Measurements from ENCODE around the gene MR1. TPM values are rescaled to one million over a fixed set of nuclear protein-coding genes. Genes with fewer than 3 reads are reported as not detected.
A peak's percentile ranks its signal among the peaks of the same experiment; 100 is the strongest.

MR1 gene
- total RNA-seq, 1 experiment from 2014 or later, result 33.4 TPM

DNA sequence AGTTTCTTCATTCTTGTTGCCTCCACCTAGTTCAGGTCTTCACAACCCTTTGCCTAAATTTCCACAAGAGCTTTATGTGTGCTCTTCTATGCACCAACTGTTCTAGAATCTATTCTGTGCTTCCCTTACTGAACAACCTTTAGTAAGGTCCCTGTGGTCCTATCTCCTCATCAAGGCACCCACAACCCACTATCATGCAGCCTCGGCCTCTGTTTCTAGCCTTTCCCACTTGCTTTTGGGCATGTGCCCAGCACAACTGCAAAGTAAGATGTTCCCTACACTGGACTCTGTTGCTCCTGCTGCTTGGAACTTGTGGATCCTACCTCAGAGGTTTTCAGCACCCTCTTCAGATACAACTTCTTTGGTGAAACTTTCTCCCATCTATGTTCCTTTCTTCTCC is 52.3 kb downstream of the MR1 start:
- Mint-ChIP-seq H3K4me3 (ENCODE audit: unreplicated experiment) (no peak overlapping the region), H3K4me1 (ENCODE audit: insufficient read depth, unreplicated experiment) (peaks cover 23% of the 10 kb centered on the region)
- TF ChIP-seq, protein P1, sequence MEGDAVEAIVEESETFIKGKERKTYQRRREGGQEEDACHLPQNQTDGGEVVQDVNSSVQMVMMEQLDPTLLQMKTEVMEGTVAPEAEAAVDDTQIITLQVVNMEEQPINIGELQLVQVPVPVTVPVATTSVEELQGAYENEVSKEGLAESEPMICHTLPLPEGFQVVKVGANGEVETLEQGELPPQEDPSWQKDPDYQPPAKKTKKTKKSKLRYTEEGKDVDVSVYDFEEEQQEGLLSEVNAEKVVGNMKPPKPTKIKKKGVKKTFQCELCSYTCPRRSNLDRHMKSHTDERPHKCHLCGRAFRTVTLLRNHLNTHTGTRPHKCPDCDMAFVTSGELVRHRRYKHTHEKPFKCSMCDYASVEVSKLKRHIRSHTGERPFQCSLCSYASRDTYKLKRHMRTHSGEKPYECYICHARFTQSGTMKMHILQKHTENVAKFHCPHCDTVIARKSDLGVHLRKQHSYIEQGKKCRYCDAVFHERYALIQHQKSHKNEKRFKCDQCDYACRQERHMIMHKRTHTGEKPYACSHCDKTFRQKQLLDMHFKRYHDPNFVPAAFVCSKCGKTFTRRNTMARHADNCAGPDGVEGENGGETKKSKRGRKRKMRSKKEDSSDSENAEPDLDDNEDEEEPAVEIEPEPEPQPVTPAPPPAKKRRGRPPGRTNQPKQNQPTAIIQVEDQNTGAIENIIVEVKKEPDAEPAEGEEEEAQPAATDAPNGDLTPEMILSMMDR (IDR thresholded peaks at IDR 0.05; ENCODE audit: unreplicated experiment), result no peak

DNA sequence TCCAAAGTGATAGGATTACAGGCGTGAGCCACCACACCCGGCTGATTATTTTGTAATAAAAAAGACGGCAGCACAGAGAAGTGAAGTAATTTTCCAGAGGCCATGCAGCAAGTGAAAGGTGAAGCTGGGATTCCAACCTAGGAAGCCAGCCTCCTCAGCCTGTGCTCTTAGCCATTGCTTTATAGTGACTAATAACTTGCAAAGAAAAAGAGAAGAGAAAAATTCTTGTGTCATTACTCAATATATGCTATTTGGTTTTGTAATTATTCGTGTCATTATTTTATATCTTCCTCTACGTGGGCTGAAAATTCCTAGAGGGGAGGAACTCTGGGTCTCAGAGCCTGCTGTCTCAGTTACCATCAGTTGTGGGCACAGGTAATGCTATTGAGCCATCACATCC is 53.1 kb downstream of the MR1 start:
- Mint-ChIP-seq H3K27ac (ENCODE audit: low read depth, unreplicated experiment) (peak overlapping the region; percentile 94), H3K27me3 (ENCODE audit: insufficient read depth, unreplicated experiment) (no peaks in the 10 kb centered on the region), H3K9me3 (ENCODE audit: unreplicated experiment) (no peaks in the 10 kb centered on the region), H3K4me1 (ENCODE audit: insufficient read depth, unreplicated experiment) (peaks cover 30% of the 10 kb centered on the region), H3K4me3 (ENCODE audit: unreplicated experiment) (peak overlapping the region; percentile 100), H3K36me3 (ENCODE audit: insufficient read depth, unreplicated experiment) (peaks cover 41% of the 10 kb centered on the region)
- ChIA-PET POLR2A (interaction anchor here (0.9 to 38.3 kb wide), 15 partner anchors 8 to 209 kb away, joined by 3 to 1402 read pairs (median 5); partner anchors contain the start of genes MR1 and STX6), CTCF (interaction anchor here (0.6 to 12.1 kb wide), 11 partner anchors 10 to 333 kb away, joined by 3 to 215 read pairs (median 5); no protein-coding TSS in a partner anchor)
- intact Hi-C loops (cut with micrococcal nuclease), result loop anchor here (1.0 to 5.0 kb wide), 2 partner anchors 205 to 570 kb away; no protein-coding TSS in a partner anchor
- TF ChIP-seq, protein P1 (IDR thresholded peaks at IDR 0.05; ENCODE audit: unreplicated experiment), result no peak
- peak; percentile 90 for DNase-seq (ENCODE audit: unreplicated experiment)
- BruUV-seq (replicated peaks), result no TSS peak

More for the DNA sequence above, 52.3 kb downstream of the MR1 start:
- no peak for DNase-seq (ENCODE audit: unreplicated experiment)
- ChIA-PET CTCF (interaction anchor here (0.6 to 12.1 kb wide), 14 partner anchors 9 to 560 kb away, joined by 3 to 215 read pairs (median 4); no protein-coding TSS in a partner anchor), POLR2A (interaction anchor here (1.0 to 38.3 kb wide), 7 partner anchors 7 to 78 kb away, joined by 3 to 1402 read pairs (median 250); partner anchors contain the start of genes MR1 and STX6)
- no peaks in the 10 kb centered on the region for H3K27me3 Mint-ChIP-seq (ENCODE audit: insufficient read depth, unreplicated experiment)
- H3K27ac Mint-ChIP-seq (ENCODE audit: low read depth, unreplicated experiment), result peak overlapping the region; percentile 94
- H3K36me3 Mint-ChIP-seq (ENCODE audit: insufficient read depth, unreplicated experiment), result peaks cover 33% of the 10 kb centered on the region
- no TSS peak for BruUV-seq (replicated peaks)
- intact Hi-C loops (cut with micrococcal nuclease), result loop anchor here (5.0 kb wide), 1 partner anchor 569 kb away; no protein-coding TSS in a partner anchor
- H3K9me3 Mint-ChIP-seq (ENCODE audit: unreplicated experiment), result no peaks in the 10 kb centered on the region

GRCh38 chr1:181087400-181087901 is 53.7 kb downstream of the MR1 start:
- no TSS peak for BruUV-seq (replicated peaks)
- Mint-ChIP-seq H3K4me3 (ENCODE audit: unreplicated experiment) (peak overlapping the region; percentile 100), H3K4me1 (ENCODE audit: insufficient read depth, unreplicated experiment) (peaks cover 35% of the 10 kb centered on the region), H3K9me3 (ENCODE audit: unreplicated experiment) (no peaks in the 10 kb centered on the region), H3K36me3 (ENCODE audit: insufficient read depth, unreplicated experiment) (peaks cover 47% of the 10 kb centered on the region), H3K27me3 (ENCODE audit: insufficient read depth, unreplicated experiment) (no peaks in the 10 kb centered on the region), H3K27ac (ENCODE audit: low read depth, unreplicated experiment) (peak overlapping the region; percentile 94)
- TF ChIP-seq, protein P1 (IDR thresholded peaks at IDR 0.05; ENCODE audit: unreplicated experiment), result no peak
- POLR2A ChIA-PET, result interaction anchor here (0.7 to 38.3 kb wide), 16 partner anchors 9 to 586 kb away, joined by 3 to 1402 read pairs (median 5); partner anchors contain the start of genes MR1 and STX6
- intact Hi-C loops (cut with micrococcal nuclease), result loop anchor here (1.0 to 5.0 kb wide), 2 partner anchors 205 to 570 kb away; no protein-coding TSS in a partner anchor
- CTCF ChIA-PET, result interaction anchor here (0.6 to 12.1 kb wide), 11 partner anchors 9 to 134 kb away, joined by 3 to 215 read pairs (median 4); no protein-coding TSS in a partner anchor
- DNase-seq (ENCODE audit: unreplicated experiment), result peak; percentile 54

All from MCF 10A (cell line).